HL-60 (cell line): ENCODE measurements around the gene CUEDC2.

Experiments used
- DNase-seq, 2 experiments: peaks; one replicate each; pipeline ENCODE4 v3.0.0-alpha.2; 2010 to 2020; ENCODE audit warnings: low read depth in 1 of 2, low spot score in 1 of 2
- H3K27ac ChIP-seq: fragments of 250-450 bp; sonication (Bioruptor Pico); replicated peaks from 2 replicates; pipeline ENCODE4 v1.5.1; 2020; ENCODE audit warnings: mild to moderate bottlenecking, moderate library complexity
- H3K27me3 ChIP-seq: fragments of 250-450 bp; sonication (Bioruptor Pico); 2 replicates; pipeline ENCODE4 v1.5.1; 2021; ENCODE audit warnings: mild to moderate bottlenecking, moderate library complexity; ENCODE audit not compliant: insufficient read depth, poor library complexity, severe bottlenecking
- H3K4me3 ChIP-seq: replicated peaks from 2 replicates; pipeline ENCODE4 v1.5.1; 2011; ENCODE audit warnings: mild to moderate bottlenecking, control low read depth, low read length; ENCODE audit not compliant: insufficient read depth
- GABPA ChIP-seq: IDR thresholded peaks from 2 replicates; pipeline ENCODE4 v1.6.1; 2012; ENCODE audit warnings: low read depth
- POLR2AphosphoS5 ChIP-seq: IDR thresholded peaks from 2 replicates; pipeline ENCODE4 v1.6.1; 2012; ENCODE audit warnings: low read depth
- SPI1 ChIP-seq: IDR thresholded peaks from 2 replicates; pipeline ENCODE4 v1.6.1; 2012; ENCODE audit warnings: low read depth, mild to moderate bottlenecking, borderline replicate concordance
- TF ChIP-seq, protein P1 (sequence below): IDR thresholded peaks from 2 replicates; pipeline ENCODE4 v1.6.1; 2012; ENCODE audit warnings: low read depth; ENCODE audit not compliant: insufficient replicate concordance
- TF ChIP-seq, protein P2 (sequence below): IDR thresholded peaks from one replicate; pipeline ENCODE4 v1.5.1; 2011; ENCODE audit warnings: low read length, control low read depth, inconsistent platforms; ENCODE audit not compliant: insufficient read depth

CUEDC2 gene

DNA sequence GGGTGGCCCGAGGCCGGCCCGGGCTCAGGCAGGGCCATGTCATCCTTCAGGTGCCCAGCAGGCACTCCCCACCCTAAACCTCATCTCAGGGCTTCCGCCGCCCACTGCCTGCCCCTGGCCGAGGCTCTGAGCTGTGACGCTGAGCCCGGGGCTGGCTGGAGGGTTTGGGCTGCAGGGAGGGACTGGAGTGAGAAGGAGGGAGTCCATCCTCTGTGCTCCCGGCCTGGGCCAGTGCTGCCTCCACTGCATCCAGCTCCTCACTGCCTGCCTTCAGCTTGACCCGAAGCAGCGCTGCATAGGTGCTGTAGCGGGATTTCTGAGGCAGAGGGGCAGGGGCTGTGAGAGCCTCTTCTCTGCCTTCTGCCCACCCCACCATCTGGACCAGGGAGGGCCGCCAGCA lies 29.3 kb downstream of the CUEDC2 start:
- Histone ChIP-seq H3K27me3 (peaks cover 10% of the 10 kb centered on the region), H3K4me3 (no peak overlapping the region), H3K27ac (no peak overlapping the region)
- DNase-seq, result no peak
- no peak for TF ChIP-seq SPI1
- TF ChIP-seq, protein P1, sequence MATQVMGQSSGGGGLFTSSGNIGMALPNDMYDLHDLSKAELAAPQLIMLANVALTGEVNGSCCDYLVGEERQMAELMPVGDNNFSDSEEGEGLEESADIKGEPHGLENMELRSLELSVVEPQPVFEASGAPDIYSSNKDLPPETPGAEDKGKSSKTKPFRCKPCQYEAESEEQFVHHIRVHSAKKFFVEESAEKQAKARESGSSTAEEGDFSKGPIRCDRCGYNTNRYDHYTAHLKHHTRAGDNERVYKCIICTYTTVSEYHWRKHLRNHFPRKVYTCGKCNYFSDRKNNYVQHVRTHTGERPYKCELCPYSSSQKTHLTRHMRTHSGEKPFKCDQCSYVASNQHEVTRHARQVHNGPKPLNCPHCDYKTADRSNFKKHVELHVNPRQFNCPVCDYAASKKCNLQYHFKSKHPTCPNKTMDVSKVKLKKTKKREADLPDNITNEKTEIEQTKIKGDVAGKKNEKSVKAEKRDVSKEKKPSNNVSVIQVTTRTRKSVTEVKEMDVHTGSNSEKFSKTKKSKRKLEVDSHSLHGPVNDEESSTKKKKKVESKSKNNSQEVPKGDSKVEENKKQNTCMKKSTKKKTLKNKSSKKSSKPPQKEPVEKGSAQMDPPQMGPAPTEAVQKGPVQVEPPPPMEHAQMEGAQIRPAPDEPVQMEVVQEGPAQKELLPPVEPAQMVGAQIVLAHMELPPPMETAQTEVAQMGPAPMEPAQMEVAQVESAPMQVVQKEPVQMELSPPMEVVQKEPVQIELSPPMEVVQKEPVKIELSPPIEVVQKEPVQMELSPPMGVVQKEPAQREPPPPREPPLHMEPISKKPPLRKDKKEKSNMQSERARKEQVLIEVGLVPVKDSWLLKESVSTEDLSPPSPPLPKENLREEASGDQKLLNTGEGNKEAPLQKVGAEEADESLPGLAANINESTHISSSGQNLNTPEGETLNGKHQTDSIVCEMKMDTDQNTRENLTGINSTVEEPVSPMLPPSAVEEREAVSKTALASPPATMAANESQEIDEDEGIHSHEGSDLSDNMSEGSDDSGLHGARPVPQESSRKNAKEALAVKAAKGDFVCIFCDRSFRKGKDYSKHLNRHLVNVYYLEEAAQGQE, result no peak
- TF ChIP-seq, protein P2, sequence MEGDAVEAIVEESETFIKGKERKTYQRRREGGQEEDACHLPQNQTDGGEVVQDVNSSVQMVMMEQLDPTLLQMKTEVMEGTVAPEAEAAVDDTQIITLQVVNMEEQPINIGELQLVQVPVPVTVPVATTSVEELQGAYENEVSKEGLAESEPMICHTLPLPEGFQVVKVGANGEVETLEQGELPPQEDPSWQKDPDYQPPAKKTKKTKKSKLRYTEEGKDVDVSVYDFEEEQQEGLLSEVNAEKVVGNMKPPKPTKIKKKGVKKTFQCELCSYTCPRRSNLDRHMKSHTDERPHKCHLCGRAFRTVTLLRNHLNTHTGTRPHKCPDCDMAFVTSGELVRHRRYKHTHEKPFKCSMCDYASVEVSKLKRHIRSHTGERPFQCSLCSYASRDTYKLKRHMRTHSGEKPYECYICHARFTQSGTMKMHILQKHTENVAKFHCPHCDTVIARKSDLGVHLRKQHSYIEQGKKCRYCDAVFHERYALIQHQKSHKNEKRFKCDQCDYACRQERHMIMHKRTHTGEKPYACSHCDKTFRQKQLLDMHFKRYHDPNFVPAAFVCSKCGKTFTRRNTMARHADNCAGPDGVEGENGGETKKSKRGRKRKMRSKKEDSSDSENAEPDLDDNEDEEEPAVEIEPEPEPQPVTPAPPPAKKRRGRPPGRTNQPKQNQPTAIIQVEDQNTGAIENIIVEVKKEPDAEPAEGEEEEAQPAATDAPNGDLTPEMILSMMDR, result no peak
- TF ChIP-seq GABPA, result no peak
- TF ChIP-seq POLR2AphosphoS5, result no peak

DNA sequence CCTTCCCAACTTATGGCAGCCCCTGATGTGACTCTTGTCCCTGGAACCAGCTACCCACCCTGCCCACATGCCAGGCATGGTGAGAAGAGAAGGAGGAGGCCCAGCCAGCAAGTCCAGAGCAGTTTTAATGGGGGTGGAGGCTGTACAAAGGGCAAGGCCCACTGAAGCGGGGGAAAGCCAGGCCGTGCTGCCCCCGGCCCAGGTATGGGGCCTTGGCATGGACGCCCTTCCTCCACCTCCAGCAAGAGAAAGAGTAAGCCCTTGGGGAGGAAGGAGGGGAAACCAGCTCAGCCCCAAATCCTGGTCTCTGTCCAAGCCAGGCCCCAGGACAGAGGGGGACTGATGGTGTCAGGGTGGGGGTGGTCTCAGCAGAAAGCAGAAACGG lies 29.9 kb downstream of the CUEDC2 start:
- H3K27me3 ChIP-seq, result peaks cover 4% of the 10 kb centered on the region
- DNase-seq, result no peak
- TF ChIP-seq, protein P2, result no peak
- no peak for TF ChIP-seq POLR2AphosphoS5
- no peak for TF ChIP-seq SPI1
- TF ChIP-seq GABPA, result no peak
- TF ChIP-seq, protein P1, result no peak

DNA sequence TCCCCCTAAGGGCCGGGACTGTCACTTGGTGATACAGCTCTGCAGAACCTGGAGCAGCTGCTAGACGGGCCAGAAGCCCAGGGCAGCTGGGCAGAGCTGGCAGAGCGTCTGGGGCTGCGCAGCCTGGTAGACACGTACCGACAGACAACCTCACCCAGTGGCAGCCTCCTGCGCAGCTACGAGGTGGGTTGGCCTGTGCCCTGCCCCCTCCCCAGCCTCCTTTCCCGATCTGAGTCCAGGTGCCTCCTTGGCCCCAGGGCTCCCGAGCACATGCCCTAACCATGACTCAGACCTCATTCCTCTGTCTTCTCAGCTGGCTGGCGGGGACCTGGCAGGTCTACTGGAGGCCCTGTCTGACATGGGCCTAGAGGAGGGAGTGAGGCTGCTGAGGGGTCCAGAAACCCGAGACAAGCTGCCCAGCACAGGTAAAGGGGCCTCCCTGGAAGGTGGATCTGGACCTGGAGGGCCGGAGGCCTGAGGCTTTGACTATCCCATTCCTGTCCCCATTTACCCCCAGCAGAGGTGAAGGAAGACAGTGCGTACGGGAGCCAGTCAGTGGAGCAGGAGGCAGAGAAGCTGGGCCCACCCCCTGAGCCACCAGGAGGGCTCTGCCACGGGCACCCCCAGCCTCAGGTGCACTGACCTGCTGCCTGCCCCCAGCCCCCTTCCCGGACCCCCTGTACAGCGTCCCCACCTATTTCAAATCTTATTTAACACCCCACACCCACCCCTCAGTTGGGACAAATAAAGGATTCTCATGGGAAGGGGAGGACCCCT lies 30.5 kb downstream of the CUEDC2 start:
- no peak overlapping the region for H3K4me3 ChIP-seq
- DNase-seq, result no peak
- no peak overlapping the region for H3K27ac ChIP-seq
- TF ChIP-seq POLR2AphosphoS5 (no peak), GABPA (no peak), SPI1 (no peak)
- TF ChIP-seq, protein P1, result no peak
- no peaks in the 10 kb centered on the region for H3K27me3 ChIP-seq

More for the DNA sequence above, 29.9 kb downstream of the CUEDC2 start:
- no peak overlapping the region for H3K4me3 ChIP-seq
- no peak overlapping the region for H3K27ac ChIP-seq
